Forelimb muscle (tissue), 1 donor: Measurements from ENCODE around the gene MEFV. TPM values are rescaled to one million over a fixed set of nuclear protein-coding genes. Genes with fewer than 3 reads are reported as not detected.
"Not testable (repeated sequence)": the region's sequence is repeated elsewhere in the genome, so short reads cannot be mapped to it uniquely, and the experiment has no call there.

Experiments used
- DNase-seq: peaks from one replicate; pipeline ENCODE4 v3.0.0-alpha.2; 2013; ENCODE audit warnings: low read depth
- polyA plus RNA-seq: library from polyadenylated mRNA; unstranded; fragments of 120-200 nt; gene quantifications from one replicate; pipeline ENCODE4 v1.2.1, GENCODE V29; 2013; ENCODE audit not compliant: insufficient read length

Gene MEFV
- polyA plus RNA-seq = 0.28 TPM

- no peak for DNase-seq
These were observed at the start of gene MEFV for GRCh38 chr16:3256146-3256865. TSS of gene MEFV (minus strand) at chr16:3256633. CDS start at chr16:3256587, 46 bp downstream.

GRCh38 chr16:3306078-3306477 lies 49.6 kb upstream of the MEFV start:
- DNase-seq = no peak

- DNase-seq = peak; percentile 64
These were observed 49.0 kb upstream of the MEFV start, which contains the start of the genes TIGD7 and ZNF75A for GRCh38 chr16:3305109-3306068. TSS of gene TIGD7 (minus strand) at chr16:3305430. CDS start at chr16:3300614, 4,816 bp downstream. TSS of gene ZNF75A (plus strand) at chr16:3305497. CDS start at chr16:3308429, 2,932 bp downstream.

- DNase-seq = no peak
These were observed 47.9 kb upstream of the MEFV start for GRCh38 chr16:3304370-3304769.

- no peak for DNase-seq
These were observed 39.4 kb upstream of the MEFV start for GRCh38 chr16:3295783-3296182.

GRCh38 chr16:3295209-3295608 lies 38.8 kb upstream of the MEFV start:
- DNase-seq = no peak

GRCh38 chr16:3292604-3293003 lies 36.2 kb upstream of the MEFV start:
- DNase-seq = no peak

GRCh38 chr16:3289998-3290673 lies 33.7 kb upstream of the MEFV start:
- no peak for DNase-seq

GRCh38 chr16:3285131-3285530 lies 28.7 kb upstream of the MEFV start:
- DNase-seq = no peak

GRCh38 chr16:3283543-3284447 lies 27.4 kb upstream of the MEFV start:
- no peak for DNase-seq

- DNase-seq = peak; percentile 98
These were observed 26.5 kb upstream of the MEFV start, which contains the start of gene ZNF263 for GRCh38 chr16:3282730-3283542. TSS of gene ZNF263 (plus strand) at chr16:3283491. CDS start at chr16:3283819, 328 bp downstream.

- no peak for DNase-seq
These were observed 25.8 kb upstream of the MEFV start for GRCh38 chr16:3282103-3282729.

GRCh38 chr16:3281222-3281820 lies 24.9 kb upstream of the MEFV start:
- no peak for DNase-seq

- DNase-seq = no peak
These were observed 20.2 kb upstream of the MEFV start for GRCh38 chr16:3276679-3277078.

GRCh38 chr16:3274947-3275346 lies 18.5 kb upstream of the MEFV start:
- DNase-seq = no peak

GRCh38 chr16:3274490-3274889 lies 18.1 kb upstream of the MEFV start:
- no peak for DNase-seq

- not testable (repeated sequence) for DNase-seq
These were observed 14.8 kb upstream of the MEFV start for GRCh38 chr16:3271281-3271680.

GRCh38 chr16:3270718-3271117 lies 14.3 kb upstream of the MEFV start:
- not testable (repeated sequence) for DNase-seq

- DNase-seq = no peak
These were observed 11.9 kb upstream of the MEFV start for GRCh38 chr16:3268294-3268693.
